ENCODE data around the gene RAB11FIP4.
A peak's percentile ranks its signal among the peaks of the same experiment; 100 is the strongest.

DNA sequence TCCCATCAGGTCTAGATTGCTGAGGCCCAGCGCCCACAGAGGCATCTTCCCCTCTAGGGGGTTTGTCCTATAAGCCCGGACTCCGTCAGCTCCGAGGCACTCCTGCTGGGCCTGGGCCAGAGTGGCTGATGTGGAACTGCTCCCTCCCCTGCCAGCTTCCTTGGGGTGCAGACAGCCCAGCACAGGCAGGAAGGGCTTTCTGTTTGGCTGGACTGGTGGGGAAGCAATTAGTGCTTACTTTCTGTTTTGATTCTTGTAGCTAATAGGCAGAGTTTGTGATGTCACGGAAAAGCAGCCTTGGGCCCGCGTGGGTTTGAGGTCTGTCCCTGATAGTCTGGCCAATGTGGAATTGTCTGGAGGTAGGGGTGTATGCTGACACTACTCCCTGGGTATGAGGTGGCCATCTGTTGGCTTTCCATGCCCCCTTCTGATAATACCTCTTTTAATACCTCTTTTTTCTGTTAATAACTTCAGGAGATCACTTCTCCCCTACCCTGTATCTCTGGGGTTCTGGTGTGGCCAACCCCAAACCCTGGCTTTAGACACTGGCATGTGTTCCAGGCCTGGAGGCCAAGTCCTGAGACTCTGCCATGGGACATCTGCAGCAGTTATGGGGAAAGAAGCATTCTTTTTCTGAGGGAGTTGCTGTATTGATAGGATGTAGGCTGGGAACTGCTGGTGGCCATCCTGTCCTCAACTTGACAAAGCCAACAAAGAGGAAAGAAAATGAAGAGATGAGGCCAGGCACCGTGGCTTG lies 190.9 kb downstream of the RAB11FIP4 start:
- TF ChIP-seq, protein P1, sequence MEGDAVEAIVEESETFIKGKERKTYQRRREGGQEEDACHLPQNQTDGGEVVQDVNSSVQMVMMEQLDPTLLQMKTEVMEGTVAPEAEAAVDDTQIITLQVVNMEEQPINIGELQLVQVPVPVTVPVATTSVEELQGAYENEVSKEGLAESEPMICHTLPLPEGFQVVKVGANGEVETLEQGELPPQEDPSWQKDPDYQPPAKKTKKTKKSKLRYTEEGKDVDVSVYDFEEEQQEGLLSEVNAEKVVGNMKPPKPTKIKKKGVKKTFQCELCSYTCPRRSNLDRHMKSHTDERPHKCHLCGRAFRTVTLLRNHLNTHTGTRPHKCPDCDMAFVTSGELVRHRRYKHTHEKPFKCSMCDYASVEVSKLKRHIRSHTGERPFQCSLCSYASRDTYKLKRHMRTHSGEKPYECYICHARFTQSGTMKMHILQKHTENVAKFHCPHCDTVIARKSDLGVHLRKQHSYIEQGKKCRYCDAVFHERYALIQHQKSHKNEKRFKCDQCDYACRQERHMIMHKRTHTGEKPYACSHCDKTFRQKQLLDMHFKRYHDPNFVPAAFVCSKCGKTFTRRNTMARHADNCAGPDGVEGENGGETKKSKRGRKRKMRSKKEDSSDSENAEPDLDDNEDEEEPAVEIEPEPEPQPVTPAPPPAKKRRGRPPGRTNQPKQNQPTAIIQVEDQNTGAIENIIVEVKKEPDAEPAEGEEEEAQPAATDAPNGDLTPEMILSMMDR (IDR thresholded peaks at IDR 0.05), result no peak
- TF ChIP-seq POLR2A (IDR thresholded peaks at IDR 0.05), result peak in 1 of 4 donors; percentile 13
